Midbrain (tissue), 1 donor: Measurements from ENCODE around the gene GLDN.

Experiments used
- DNase-seq: peaks from one replicate; lab custom pipeline; 2025; lab: John Stamatoyannopoulos, UW

Gene GLDN

GRCh38 chr15:51322621-51323296, 18.7 kb upstream of the GLDN start:
- DNase-seq: no peak

GRCh38 chr15:51323749-51324148, 17.7 kb upstream of the GLDN start:
- DNase-seq: no peak

GRCh38 chr15:51325167-51325566, 16.3 kb upstream of the GLDN start:
- DNase-seq: no peak

GRCh38 chr15:51327081-51327480, 14.4 kb upstream of the GLDN start:
- no peak for DNase-seq

- DNase-seq: no peak
These were observed 12.5 kb upstream of the GLDN start for GRCh38 chr15:51328926-51329325.

- DNase-seq: no peak
These were observed 10.3 kb upstream of the GLDN start for GRCh38 chr15:51331141-51331540.

GRCh38 chr15:51332206-51333147, 9.0 kb upstream of the GLDN start:
- DNase-seq: peak; percentile 21

GRCh38 chr15:51333571-51333970, 7.9 kb upstream of the GLDN start:
- DNase-seq: no peak

GRCh38 chr15:51334011-51334451, 7.4 kb upstream of the GLDN start:
- DNase-seq: no peak

GRCh38 chr15:51335087-51335486, 6.4 kb upstream of the GLDN start:
- no peak for DNase-seq

- no peak for DNase-seq
These were observed 5.7 kb upstream of the GLDN start for GRCh38 chr15:51335538-51336410.

GRCh38 chr15:51338496-51338895, 3.0 kb upstream of the GLDN start, which contains the start of gene CYP19A1:
Gene CYP19A1, minus strand, starts transcription at chr15:51338596. Its CDS starts 95,684 bp downstream, at chr15:51242912.
- no peak for DNase-seq

- DNase-seq: peak; percentile 32
These were observed 958 bp downstream of the GLDN start for GRCh38 chr15:51342227-51342999.

GRCh38 chr15:51343466-51343865, 2.0 kb downstream of the GLDN start:
- no peak for DNase-seq

- no peak for DNase-seq
These were observed 4.7 kb downstream of the GLDN start for GRCh38 chr15:51346136-51346535.

- DNase-seq: peak; percentile 65
These were observed 7.2 kb downstream of the GLDN start for GRCh38 chr15:51348688-51349087.

GRCh38 chr15:51349156-51349844, 7.8 kb downstream of the GLDN start:
- DNase-seq: peak; percentile 63

- DNase-seq: no peak
These were observed 9.3 kb downstream of the GLDN start for GRCh38 chr15:51350723-51351122.

GRCh38 chr15:51353976-51354375, 12.5 kb downstream of the GLDN start:
- DNase-seq: no peak

- no peak for DNase-seq
These were observed 13.6 kb downstream of the GLDN start for GRCh38 chr15:51355096-51355495.

- no peak for DNase-seq
These were observed 14.7 kb downstream of the GLDN start for GRCh38 chr15:51356147-51356546.
